Measurements from ENCODE around the gene E2F8.

Gene E2F8

DNA sequence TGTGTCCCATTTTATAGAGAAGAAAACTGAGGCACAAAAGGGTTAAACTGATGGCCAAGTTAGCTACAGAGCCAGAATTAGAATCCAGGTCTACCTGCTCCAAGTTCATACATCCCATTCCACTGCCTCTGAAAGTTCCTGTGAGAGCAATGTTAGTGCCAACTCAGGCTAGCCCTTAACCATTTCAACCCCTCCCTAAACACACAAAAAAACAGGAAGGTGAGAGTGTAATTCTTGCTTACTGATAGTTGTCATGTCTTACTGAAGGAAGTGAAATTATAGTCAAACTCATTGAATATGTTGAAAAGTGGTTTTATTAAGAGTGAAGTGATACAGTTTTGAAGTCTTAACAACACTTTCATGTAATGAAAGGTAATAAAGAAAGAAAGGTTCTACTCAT lies 2.9 kb upstream of the E2F8 start:
- TF ChIP-seq, protein P1, sequence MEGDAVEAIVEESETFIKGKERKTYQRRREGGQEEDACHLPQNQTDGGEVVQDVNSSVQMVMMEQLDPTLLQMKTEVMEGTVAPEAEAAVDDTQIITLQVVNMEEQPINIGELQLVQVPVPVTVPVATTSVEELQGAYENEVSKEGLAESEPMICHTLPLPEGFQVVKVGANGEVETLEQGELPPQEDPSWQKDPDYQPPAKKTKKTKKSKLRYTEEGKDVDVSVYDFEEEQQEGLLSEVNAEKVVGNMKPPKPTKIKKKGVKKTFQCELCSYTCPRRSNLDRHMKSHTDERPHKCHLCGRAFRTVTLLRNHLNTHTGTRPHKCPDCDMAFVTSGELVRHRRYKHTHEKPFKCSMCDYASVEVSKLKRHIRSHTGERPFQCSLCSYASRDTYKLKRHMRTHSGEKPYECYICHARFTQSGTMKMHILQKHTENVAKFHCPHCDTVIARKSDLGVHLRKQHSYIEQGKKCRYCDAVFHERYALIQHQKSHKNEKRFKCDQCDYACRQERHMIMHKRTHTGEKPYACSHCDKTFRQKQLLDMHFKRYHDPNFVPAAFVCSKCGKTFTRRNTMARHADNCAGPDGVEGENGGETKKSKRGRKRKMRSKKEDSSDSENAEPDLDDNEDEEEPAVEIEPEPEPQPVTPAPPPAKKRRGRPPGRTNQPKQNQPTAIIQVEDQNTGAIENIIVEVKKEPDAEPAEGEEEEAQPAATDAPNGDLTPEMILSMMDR (conservative IDR thresholded peaks at IDR 0.05; ENCODE audit: low read depth, low read length): no peak
- H3K4me1 ChIP-seq (ENCODE audit: low read depth, poor library complexity, severe bottlenecking): peaks cover 11% of the 10 kb centered on the region
- no peak overlapping the region for H3K27ac ChIP-seq
- no peak overlapping the region for H3K9ac ChIP-seq
- H3K4me2 ChIP-seq: no peak overlapping the region
- no peaks in the 10 kb centered on the region for H3K36me3 ChIP-seq (ENCODE audit: insufficient read depth)
- peaks cover 18% of the 10 kb centered on the region; the same call in 1 of the 2 replicates for H3K79me2 ChIP-seq (ENCODE audit: insufficient read depth, low read depth)
- H3K4me3 ChIP-seq (IDR thresholded peaks at IDR 0.05; ENCODE audit: insufficient read depth, low read depth, low read length): no peak overlapping the region
- no peaks in the 10 kb centered on the region for H3K27me3 ChIP-seq (ENCODE audit: insufficient read depth, low read depth)
- no peak overlapping the region for H2AFZ ChIP-seq (ENCODE audit: low read depth)
- no peaks in the 10 kb centered on the region for H4K20me1 ChIP-seq (ENCODE audit: insufficient read depth)

DNA sequence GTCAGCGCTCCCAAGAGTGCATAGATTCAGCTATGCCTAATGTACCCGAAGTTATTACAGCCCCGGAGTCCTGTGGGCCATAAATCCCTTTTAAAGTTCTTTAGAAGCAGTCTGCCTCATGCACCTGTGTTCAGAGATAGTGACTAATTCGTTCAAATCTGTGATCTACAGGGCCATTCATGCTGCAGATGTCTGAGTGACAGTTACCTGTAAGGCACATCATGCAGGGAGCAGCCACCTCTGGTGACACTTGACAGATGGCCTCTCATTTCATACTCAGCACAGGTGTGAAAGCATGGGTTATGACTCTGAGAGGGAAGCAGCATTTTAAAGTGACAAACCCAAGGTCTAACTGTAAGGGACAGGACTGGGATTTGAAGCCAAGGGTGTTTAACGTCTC lies 2.4 kb upstream of the E2F8 start:
- no peak overlapping the region for H3K9ac ChIP-seq
- H3K4me1 ChIP-seq (ENCODE audit: low read depth, poor library complexity, severe bottlenecking): peaks cover 15% of the 10 kb centered on the region
- no peaks in the 10 kb centered on the region for H3K27me3 ChIP-seq (ENCODE audit: insufficient read depth, low read depth)
- H3K79me2 ChIP-seq (ENCODE audit: insufficient read depth, low read depth): peaks cover 18% of the 10 kb centered on the region; the same call in 1 of the 2 replicates
- no peak overlapping the region for H3K27ac ChIP-seq
- no peaks in the 10 kb centered on the region for H4K20me1 ChIP-seq (ENCODE audit: insufficient read depth)
- no peak overlapping the region for H3K4me3 ChIP-seq (IDR thresholded peaks at IDR 0.05; ENCODE audit: insufficient read depth, low read depth, low read length)
- H3K36me3 ChIP-seq (ENCODE audit: insufficient read depth): no peaks in the 10 kb centered on the region
- H2AFZ ChIP-seq (ENCODE audit: low read depth): no peak overlapping the region
- TF ChIP-seq, protein P1 (conservative IDR thresholded peaks at IDR 0.05; ENCODE audit: low read depth, low read length): no peak
- no peak overlapping the region for H3K4me2 ChIP-seq

DNA sequence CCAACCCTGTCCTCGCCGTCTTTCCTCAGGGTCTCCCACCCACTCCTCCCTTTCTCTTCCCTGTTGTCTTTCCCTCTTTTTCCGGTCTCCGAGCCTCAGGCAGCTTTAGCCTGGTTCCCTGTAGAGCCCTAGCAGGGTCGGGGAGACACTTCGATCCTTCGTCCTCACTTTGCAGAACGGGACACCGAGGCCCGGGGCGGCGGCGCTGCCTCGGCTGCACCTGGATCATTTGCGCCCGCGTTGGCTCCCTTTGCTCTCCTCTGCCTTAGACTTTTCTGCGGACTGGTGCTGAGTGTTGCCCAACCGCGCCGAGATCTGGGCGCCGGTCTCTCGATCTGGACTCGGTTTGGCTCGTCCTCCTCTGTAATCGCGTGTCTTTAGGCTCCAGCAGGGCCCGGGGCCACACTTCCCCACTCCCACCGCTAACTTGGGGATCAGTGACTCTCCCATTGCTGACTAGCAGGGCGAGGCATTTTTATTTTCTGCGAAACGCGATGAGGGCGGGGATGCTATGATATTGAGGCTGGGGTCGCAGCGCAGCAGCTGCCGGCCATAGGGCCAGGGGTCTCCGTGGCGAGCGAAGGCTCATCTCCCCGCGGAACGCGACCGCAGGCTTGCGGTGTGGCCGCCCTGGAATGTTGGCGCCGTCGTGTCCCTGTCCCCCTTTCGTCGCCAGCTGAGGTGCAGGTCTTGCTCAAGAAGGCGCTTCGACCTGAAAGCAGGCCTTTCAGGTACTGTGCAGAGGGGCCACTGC lies 1.6 kb upstream of the E2F8 start:
- H4K20me1 ChIP-seq (ENCODE audit: insufficient read depth): no peaks in the 10 kb centered on the region
- H3K4me1 ChIP-seq (ENCODE audit: low read depth, poor library complexity, severe bottlenecking): peaks cover 18% of the 10 kb centered on the region
- no peak overlapping the region for H2AFZ ChIP-seq (ENCODE audit: low read depth)
- H3K27ac ChIP-seq: no peak overlapping the region
- no peaks in the 10 kb centered on the region for H3K36me3 ChIP-seq (ENCODE audit: insufficient read depth)
- peaks cover 18% of the 10 kb centered on the region; the same call in 1 of the 2 replicates for H3K79me2 ChIP-seq (ENCODE audit: insufficient read depth, low read depth)
- H3K4me3 ChIP-seq (IDR thresholded peaks at IDR 0.05; ENCODE audit: insufficient read depth, low read depth, low read length): no peak overlapping the region
- H3K9ac ChIP-seq: no peak overlapping the region
- peak overlapping the region; percentile 51 for H3K4me2 ChIP-seq
- no peaks in the 10 kb centered on the region for H3K27me3 ChIP-seq (ENCODE audit: insufficient read depth, low read depth)
- TF ChIP-seq, protein P1 (conservative IDR thresholded peaks at IDR 0.05; ENCODE audit: low read depth, low read length): no peak

DNA sequence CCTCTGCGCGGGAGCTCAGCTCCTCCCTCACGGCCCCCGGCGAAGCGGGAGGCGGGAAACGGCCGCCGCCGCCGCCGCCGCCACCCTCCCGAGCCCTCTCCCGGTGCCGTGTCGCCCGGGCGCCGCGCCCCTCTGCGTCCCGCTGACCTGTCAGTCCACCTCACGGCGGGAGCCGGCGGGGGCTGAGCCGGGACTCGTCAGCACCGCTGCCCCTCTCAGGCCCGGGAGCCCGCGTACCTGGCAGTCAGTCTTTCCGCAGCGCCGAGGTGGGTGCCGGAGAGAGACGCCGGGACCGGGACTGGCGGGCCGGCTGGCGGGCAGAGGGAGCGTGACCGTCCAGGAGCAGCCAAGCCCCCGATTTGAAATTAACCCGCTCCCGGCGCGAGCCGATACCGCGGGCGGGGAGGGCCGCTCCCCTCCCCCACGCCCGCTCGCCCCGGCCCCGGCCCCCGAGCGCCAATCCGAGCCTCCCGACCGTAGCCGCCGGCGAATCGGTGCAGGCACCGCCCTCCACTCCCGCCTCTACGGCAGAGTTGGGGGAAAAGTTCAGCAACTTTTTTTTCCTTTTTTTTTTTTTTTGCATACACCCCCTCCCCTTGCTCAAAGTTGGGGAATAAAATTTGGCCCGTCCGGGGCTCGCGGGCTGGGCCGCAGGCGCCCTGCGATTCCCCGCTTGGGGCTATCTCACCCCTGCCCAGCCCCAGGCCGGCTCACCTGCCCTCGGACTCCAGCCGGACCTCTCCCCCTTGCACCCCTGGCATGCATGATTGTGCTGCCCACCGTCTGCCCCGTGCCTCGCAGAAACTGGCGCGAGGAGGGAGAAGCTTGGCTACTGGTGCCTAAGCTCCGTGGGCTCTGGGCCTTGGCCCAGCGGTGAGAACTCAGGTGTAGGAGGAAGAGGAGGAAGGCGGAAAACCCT lies 774 bp upstream of the E2F8 start:
- TF ChIP-seq, protein P1 (conservative IDR thresholded peaks at IDR 0.05; ENCODE audit: low read depth, low read length): no peak
- Histone ChIP-seq H3K4me3 (IDR thresholded peaks at IDR 0.05; ENCODE audit: insufficient read depth, low read depth, low read length) (no peak overlapping the region), H4K20me1 (ENCODE audit: insufficient read depth) (no peaks in the 10 kb centered on the region), H3K79me2 (ENCODE audit: insufficient read depth, low read depth) (peaks cover 18% of the 10 kb centered on the region; the same call in 1 of the 2 replicates), H3K9ac (peak overlapping the region; percentile 95), H3K27ac (peak overlapping the region; percentile 80), H3K27me3 (ENCODE audit: insufficient read depth, low read depth) (no peaks in the 10 kb centered on the region), H3K36me3 (ENCODE audit: insufficient read depth) (no peaks in the 10 kb centered on the region), H3K4me1 (ENCODE audit: low read depth, poor library complexity, severe bottlenecking) (peaks cover 18% of the 10 kb centered on the region), H3K4me2 (peak overlapping the region; percentile 51), H2AFZ (ENCODE audit: low read depth) (peak overlapping the region; percentile 74)
